ENCODE data around the gene KLHL1.

The KLHL1 gene

DNA sequence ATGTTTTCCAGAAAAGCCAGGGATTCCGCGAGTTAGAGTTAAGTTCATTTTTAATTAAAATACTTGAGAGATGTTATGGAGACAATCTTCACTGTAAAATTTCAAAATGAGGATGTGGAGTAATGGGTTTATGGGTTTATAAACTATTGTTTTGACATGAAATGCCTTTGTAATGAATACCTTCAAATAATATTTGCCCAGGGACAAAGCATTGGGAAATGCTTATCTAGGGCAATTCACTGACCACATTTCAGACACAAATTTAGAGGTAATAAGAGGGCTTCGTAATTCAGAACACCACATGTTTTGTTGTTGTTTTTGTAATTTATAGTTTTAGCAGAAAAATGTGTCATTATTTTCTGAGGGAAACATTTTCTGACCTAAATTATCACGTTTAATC is 241.7 kb downstream of the KLHL1 start:
- no peak for DNase-seq (ENCODE audit: low spot score)

DNA sequence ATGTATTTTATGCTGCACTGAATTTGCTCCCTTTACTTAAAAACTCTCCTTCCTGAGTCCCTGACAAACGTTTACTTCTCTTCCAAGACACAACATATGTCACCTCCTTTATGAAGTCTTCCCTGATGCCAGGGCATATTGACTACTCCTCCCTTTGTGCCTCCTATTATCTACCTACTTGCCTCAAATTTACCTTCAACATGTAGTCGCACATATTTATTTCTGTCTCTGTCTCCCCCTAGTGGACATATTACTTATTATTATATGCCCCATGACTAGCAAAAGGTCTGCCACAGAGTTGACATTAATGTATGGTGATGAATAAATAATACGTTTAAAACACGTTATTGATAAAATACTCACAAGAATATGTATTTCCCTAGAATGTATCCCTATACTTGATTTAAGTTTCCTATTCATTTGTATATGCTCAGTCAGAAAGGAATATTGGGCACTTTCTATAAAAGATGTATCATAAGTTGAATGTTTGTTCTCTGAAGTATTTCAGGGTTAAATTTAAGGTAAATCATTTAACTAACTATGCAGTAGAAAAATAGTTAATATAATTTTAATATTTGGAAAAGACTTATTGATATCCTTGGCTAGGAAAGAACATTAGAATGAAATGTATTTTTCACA is 250.9 kb downstream of the KLHL1 start:
- DNase-seq (ENCODE audit: low spot score): peak; percentile 7

DNA sequence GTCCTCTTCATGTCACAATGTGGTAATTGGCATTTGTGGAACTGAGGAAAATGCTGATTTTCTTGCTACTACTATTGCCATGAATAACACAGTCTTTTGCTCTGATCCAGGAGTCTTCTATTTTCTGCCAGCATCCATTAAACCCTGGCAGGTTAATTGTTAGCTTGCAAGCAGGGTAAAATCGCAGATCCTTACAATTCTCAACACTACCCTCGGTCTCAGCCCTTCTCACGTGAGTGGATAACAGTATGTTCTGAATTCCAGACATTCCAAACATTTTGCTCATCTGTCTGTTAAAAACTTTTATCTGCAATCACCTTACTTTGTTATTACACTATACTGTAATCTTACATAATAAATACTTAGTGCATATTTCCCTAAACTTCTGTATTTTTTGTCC is 251.9 kb downstream of the KLHL1 start:
- no peak for DNase-seq (ENCODE audit: low spot score)

DNA sequence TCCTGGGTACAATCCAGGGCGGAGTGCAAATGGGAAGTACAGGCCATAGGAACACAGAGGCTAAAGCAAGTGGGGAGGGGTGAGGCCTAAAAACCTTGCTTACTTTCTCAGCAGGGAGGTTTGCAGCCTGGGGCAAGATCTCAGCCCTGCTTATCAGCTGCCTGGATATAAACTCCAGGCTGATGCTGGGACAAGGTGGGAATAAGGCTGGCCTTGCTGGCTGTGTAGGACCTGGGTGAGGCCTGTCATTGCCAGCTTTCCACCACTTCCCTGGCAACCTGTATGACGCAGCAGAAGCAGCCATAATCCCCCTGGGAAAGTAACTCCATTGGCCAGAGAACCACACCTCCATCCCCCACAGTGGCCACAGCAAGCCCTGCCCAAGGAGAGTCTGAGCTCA is 279.7 kb downstream of the KLHL1 start:
- DNase-seq (ENCODE audit: low spot score): no peak

DNA sequence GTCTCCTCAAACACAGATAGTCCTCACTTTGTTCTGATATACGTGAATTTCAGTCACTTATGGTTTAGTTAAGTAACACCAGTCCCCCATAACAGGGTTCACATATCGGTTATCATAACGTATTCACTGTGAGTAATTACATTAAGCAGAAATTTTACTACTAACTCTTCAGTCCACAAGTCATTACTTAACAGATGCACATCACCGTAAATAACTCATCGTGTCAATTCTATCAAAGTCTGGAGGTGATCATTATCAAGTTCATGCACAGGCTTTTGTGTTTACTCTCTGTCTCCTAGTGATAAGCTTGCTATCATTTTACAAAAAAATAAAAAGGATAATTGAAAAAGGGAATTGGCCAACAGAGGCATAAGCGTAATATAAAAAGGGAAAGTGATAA is 288.1 kb downstream of the KLHL1 start:
- no peak for DNase-seq (ENCODE audit: low spot score)

DNA sequence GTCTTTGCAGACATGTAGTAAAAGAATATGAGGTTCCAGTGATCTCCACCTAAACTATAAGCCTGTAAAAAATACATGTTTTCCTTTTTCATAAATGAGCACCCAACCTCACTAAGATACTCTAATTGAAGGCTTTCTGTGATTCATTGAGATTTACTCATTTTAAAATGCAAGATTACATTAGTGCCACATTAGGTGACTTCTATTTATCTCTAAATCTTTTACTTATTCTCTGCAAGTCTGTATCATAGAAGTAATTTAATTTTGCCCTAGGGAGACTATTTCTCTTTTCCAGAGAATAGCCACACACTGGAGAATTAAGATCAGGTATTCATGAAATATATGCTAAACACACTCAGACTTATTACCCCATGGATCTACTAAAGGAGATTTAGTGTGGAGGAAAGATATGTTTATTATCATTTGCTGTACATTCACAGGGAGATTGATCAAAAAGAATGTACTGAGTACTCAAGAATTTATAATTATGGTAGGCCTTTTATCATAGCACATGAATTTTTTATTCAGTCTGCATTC is 290.9 kb downstream of the KLHL1 start:
- DNase-seq (ENCODE audit: low spot score): no peak

DNA sequence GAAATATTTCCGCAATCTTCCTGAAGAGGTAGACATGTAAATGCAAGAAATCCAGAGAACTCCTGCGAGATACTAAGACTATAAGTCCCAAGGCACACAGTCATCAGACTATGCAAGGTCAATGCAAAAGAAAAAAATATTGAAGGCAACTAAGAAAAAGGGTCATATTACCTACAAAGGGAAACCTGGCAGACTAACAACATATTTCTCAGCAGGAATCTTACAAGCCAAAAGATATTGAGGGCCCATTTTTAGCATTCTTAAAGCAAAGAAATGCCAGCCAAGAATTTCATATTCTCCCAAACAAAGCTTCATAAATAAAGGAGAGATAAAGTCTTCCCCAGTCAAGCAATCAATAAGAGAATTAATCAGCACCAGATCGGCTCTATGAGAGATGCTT is 299.1 kb downstream of the KLHL1 start:
- DNase-seq (ENCODE audit: low spot score): no peak

DNA sequence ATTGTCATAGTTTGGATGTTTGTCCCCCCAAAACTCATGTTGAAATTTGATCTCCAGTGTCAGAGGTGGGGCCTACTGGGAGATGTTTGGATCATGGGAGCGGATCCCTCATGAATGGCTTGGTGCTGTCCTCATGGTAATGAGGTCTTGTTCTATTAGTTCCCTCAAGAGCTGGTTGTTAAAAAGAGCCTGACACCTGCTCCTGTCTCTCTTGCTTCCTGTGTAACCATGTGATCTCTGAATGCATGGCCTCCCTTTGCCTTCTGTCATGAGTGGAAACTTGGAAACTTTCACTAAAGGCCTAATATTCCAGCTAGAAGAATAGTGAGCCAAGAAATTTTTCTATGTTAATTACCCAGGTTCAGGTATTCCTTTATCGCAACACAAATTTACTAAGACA is 312.0 kb downstream of the KLHL1 start:
- DNase-seq (ENCODE audit: low spot score): no peak

DNA sequence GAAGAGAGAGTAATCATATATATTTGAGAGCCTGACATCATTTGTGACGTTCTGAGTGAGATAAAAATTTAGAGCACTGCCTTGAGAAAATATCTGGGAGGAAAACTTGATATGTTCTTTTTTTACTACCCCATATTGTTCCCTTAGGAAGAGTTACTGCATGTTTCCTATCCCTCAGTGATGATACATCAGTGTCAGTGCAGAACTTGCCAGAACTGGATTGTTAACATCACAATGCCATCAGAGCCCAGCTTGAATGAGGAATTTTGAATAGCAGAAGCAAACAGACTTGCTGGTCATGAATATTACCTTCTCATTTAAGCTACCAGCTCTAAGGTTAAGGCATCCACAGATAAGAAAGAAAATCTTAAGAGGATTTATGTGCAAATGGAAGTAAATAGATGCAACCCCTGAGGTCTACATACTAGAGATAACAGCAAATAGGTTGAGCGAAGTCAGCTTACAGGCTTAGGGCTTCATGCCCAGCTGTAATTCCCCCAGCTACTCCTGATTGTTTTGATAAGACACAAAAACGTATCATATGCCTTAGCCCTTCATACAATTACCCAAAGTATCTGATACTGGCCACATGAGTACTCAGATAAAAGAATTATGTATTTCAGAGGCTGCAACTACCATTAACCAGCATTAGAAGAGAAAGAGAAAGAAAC is 314.3 kb downstream of the KLHL1 start:
- no peak for DNase-seq (ENCODE audit: low spot score)

DNA sequence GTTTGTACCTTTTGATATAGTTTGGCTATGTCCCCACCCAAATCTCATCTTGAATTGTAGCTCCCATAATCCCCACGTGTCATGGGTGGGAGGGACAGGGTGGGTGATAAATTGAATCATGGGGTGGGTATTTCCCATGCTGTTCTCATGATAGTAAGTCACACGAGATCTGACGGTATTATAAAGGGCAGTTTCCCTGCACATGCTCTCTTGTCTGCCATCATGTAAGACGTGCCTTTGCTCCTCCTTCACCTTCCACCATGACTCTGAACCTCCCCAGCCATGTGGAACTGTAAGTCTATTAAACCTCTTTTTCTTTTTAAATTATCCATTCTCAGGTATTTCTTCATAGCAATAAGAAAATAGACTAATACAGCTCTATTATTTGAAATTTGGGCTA is 331.3 kb downstream of the KLHL1 start:
- DNase-seq (ENCODE audit: low spot score): no peak

DNA sequence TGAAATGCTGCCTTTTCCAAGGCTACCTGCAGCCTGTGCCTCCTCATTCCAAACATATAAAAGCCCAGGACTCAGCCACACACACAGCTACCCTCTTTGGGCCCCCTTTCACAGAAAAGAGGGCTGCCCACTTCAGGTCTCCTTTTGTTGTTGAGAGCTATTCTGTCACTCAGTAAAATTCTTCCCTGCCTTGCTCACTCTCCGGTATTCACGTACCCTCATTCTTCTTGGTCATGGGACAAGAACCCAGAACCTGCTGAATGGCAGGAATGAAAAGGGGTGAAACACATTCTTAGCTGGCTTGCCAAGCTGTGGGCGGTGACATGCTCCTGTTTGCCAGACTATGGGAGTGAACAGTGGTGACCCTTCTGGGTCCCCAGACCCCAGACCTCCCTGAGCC is 338.6 kb downstream of the KLHL1 start:
- no peak for DNase-seq (ENCODE audit: low spot score)

DNA sequence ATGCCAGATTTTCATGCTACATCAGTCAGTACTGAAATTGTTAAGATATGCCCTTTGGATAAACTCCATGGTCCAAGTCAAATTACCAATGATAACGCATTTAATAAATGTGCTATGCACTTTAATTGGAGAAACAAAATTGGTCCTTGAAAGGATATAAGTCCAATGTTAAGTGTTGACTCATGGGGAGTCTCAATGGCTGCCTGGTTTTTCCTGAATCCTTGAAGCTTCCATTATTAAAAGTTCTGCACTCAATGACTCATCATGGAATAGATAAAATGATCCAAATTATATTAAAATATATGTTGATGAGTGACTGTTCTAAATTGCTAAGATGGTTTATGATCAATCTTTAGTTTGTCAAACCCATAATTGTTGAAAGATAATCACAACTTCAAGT is 346.7 kb downstream of the KLHL1 start:
- no peak for DNase-seq (ENCODE audit: low spot score)

DNA sequence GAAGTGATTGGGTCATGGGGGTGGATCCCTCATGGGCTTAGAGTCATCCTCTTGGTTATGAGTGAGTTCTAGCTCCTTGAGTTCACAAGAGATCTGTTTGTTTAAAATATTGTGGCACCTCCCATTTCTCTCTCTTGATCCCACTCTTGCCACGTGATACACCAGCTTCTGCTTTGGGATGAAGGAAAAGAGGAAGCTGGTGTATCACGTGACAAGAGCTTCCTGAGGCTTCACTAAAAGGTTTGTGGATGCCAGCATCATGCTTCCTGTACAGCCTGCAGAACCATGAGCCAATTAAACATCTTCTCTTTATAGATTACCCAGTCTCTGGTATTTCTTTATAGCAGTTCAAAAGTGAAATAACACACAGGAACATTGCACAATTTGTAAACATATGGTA is 353.2 kb downstream of the KLHL1 start:
- DNase-seq (ENCODE audit: low spot score): no peak

DNA sequence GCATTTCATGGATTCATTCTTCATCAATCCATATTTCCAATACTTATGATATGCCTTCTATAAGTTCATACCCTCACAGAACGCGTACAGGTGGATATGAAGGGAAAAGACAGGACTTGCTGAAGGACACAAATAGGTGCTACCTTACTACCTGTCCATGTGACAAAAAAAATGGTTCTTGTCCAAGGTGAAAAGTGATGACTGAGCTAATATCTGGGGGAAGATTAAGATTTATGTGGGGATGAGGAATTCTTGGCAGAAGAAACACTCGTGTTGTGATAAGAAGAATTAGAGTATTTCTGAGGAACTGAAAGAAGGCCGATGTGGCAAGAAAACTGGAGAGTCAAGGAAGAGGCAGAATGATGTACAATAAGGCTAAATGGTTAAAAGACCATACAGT is 357.0 kb downstream of the KLHL1 start:
- no peak for DNase-seq (ENCODE audit: low spot score)

DNA sequence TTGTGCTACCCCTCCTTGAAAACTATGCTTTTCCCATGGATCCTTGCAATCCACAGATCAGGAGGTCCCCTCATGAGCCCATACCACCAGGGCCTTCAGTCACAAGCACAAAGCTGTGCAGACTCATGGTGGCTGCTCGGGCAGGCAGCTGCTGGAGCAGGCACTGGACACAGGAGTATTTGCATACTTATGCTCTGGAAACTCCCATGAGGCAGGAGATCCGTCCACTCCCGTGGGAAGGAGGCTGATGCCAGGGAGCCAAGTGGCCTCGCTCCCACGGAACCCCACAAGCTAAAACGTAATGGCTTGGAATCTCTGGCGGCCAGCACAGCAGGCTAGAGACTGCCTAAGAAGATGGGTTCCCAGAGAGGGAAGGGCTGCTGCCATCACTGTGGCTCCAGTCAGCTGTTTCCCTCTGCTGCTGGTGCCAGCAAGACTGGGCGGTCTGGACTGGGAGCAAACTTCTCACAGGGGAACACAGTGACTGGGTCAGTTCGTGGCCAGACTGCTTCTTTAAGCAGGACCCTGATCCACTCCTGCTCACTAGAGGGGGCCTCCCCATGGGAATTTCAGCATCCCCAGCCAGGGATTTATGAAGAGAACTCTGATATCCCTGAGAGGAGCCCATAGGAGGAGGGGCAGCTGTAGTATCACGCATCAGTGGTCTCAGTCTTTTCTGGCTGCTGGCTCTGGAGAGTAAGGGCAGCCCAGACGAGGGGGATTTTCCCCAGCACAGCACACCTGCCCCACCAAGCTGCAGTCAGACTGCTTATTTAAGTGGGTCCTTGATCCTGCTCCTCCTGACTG is 370.9 kb downstream of the KLHL1 start:
- no peak for DNase-seq (ENCODE audit: low spot score)

DNA sequence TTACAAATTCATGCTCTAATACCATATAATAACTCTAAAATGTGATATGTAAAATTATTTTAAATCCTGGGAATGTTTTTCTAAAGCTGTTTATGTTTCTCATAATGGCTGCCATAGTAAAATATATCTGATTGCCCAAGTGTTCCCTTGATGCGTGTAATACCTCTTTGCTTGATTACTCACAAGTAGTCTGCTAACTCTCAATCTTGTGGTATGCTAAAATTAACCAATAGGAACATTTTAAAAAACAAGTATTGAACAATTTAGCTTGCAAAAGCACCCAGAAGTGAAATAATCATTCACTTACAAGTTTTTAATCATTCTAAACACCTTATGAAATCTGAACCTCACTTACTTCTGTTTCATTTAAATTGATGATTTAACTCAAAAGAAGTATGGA is 386.6 kb downstream of the KLHL1 start:
- DNase-seq (ENCODE audit: low spot score): no peak

DNA sequence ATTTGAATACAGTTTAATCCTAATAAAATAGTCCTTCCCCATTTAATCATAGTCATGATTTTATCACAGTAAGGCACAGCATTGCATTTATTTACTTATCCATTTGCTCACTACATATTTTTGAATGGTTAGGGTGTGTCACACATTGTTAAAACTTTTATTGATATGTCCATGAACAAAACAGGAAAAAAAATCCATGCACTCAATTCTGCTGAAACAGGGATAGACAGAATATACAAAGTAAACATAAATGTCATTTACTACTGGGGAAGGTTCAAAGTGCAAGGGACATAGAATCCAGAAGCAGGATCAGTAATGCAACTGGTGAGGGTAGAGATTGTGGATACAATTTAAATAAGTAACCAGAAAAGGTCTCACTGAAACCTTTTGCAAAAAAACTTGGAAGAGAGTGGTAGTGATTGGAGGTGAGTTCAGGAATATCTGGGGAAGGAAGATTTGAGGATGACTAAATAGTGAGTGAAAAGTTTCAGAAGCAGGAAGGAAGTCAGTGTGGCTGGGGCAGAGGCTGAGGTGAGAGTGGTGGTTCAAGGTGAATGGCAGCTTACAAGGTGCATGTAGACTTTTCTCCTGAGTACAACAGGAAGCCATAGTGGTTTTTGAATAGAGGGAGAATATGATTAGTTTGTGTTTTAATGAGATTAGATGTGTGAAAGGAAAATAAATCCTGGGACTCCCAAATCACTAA is 387.8 kb downstream of the KLHL1 start:
- DNase-seq (ENCODE audit: low spot score): no peak

DNA sequence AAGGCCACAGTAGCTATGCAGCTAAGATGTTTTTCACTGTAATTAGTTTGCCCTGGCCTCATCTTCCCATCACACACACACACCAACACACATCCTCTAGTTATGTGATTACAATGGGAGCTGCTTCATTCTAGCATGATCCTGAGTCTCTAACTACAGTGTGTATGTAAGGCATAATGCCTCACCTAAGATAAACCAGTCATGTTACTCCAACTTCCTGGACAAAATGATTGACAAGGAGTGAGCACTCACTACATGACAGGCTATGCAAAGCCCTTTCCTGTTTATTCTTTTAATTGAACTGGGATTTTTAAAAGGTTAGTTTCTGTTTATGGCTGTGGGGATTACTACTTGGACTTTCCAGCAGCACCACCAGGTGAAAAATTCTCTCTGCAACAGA is 401.4 kb downstream of the KLHL1 start:
- DNase-seq (ENCODE audit: low spot score): no peak

DNA sequence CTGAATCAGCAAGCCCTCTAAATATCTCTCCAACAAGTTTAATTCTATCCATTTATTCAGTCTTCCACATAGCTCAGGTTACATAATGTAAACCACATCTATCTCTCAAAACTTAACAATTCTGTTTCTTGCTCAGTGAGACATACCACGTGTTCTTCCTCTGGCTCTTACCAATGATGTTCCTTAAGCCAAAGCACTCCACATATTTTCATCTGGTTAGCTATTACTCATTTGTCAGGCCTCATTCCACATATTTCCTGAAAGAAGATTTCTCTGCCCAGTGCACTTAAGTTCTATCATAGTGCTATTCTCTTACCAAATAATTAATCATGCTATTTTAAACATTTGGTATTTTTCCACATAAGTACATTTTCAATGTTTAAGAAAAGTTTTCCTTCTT is 403.9 kb downstream of the KLHL1 start:
- DNase-seq (ENCODE audit: low spot score): no peak

DNA sequence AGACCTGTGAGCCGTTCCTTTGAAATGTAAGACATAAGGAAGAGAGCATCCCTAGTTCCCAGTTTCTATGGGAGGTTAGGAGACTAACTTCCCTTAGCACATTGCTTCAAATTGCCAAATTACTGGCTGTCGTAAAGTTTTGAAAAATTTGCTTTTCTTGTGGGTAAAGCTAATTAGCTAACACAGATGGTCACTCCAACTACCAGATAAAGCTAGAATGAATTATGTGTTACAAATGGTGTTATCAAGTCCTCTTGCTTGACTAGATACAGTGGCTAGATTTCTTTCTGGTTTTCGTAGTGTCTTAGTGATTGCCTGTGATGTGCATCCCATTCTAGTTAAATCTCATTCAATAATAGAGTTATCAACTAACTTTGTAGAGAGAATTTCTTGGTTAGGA is 417.3 kb downstream of the KLHL1 start:
- no peak for DNase-seq (ENCODE audit: low spot score)

DNA sequence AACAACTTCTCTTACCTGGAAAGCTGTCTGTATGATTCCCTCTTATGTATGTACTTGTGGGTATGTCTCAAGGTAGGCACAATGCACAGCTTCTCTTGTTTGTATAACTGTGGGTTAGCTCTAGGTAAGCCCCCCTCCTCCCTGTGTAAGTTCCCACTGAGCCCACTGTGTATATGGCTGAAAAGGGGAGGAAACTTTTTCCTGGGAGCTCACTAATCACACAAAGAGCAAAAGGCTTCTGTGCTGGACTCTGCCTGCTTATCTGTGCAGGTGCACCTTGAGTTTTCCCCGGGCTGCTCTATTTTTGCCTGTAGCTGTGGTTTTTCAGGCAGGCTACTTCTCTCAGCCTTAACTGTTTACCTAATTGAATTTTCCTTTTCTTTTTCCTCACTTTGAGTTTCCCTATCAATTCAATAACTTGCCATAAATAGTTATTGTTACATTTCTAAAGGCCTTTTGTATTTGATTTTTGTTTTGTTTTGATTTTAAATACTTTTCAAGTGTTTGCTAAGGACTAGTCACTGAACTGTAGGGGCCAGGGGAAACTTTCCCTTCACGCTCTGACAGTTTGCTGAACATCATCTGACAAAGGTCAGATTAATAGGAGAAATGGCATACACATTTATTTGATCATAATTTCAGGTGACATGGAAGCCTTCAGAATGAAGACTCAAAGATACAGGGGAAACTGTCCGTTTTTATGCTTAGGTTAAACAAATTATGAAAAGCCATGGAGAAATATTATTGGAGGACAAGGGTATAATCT is 424.1 kb downstream of the KLHL1 start:
- DNase-seq (ENCODE audit: low spot score): no peak

DNA sequence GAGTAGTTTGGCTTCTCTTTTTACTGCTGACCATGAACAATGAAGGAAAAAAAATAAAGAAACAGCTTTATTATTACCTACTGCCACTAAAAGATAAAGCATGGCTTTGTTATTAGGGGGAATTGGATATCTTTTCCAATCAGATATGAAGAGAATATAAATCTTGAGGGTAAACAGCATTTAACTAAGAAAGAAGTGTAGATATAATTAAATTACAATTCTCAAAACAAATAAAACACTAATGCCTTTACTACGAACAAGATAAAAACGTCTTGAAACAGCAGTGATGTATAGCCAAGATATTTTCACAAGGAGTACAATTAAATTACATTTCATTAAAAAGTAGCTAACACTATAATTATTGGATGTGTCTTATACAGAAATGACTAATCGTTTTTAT is 426.5 kb downstream of the KLHL1 start:
- no peak for DNase-seq (ENCODE audit: low spot score)

Measured in AG20443 (cell line).